ENCODE results near the gene GAS2L3.

GAS2L3 gene

GRCh38 chr12:100652488-100652887 lies 79.0 kb downstream of the GAS2L3 start:
- in situ Hi-C loops (cut with MboI; ENCODE audit: low sequenced_read_pairs): no loop called here

GRCh38 chr12:100656141-100656540 lies 82.7 kb downstream of the GAS2L3 start:
- in situ Hi-C loops (cut with MboI; ENCODE audit: low sequenced_read_pairs): no loop called here

GRCh38 chr12:100656856-100657255 lies 83.4 kb downstream of the GAS2L3 start:
- in situ Hi-C loops (cut with MboI; ENCODE audit: low sequenced_read_pairs): no loop called here

GRCh38 chr12:100661300-100661951 lies 87.9 kb downstream of the GAS2L3 start:
- in situ Hi-C loops (cut with MboI; ENCODE audit: low sequenced_read_pairs): no loop called here

- in situ Hi-C loops (cut with MboI; ENCODE audit: low sequenced_read_pairs): no loop called here
Measured at GRCh38 chr12:100666588-100666987, 93.1 kb downstream of the GAS2L3 start.

- in situ Hi-C loops (cut with MboI; ENCODE audit: low sequenced_read_pairs): no loop called here
Measured at GRCh38 chr12:100668945-100669536, 95.6 kb downstream of the GAS2L3 start.

GRCh38 chr12:100669922-100670321 lies 96.4 kb downstream of the GAS2L3 start:
- in situ Hi-C loops (cut with MboI; ENCODE audit: low sequenced_read_pairs): no loop called here

- in situ Hi-C loops (cut with MboI; ENCODE audit: low sequenced_read_pairs): no loop called here
Measured at GRCh38 chr12:100671396-100672074, 98.1 kb downstream of the GAS2L3 start.

GRCh38 chr12:100672075-100672592 lies 98.7 kb downstream of the GAS2L3 start:
- in situ Hi-C loops (cut with MboI; ENCODE audit: low sequenced_read_pairs): no loop called here

GRCh38 chr12:100674036-100674888 lies 100.8 kb downstream of the GAS2L3 start:
- in situ Hi-C loops (cut with MboI; ENCODE audit: low sequenced_read_pairs): no loop called here
